ENCODE data around the gene PCCA.
"Not testable (repeated sequence)": the region's sequence is repeated elsewhere in the genome, so short reads cannot be mapped to it uniquely, and the experiment has no call there.

PCCA gene

GRCh38 chr13:100098445-100099116 lies 9.7 kb downstream of the PCCA start:
- DNase-seq (ENCODE audit: insufficient read length, low spot score), result no peak
- TF ChIP-seq CTCF (IDR thresholded peaks at IDR 0.05; ENCODE audit: insufficient read depth, missing control alignments), result no peak
- FAIRE-seq, result no peak

- DNase-seq (ENCODE audit: insufficient read length, low spot score); FAIRE-seq: not testable (repeated sequence)
Measured at GRCh38 chr13:100099117-100099445, 10.2 kb downstream of the PCCA start.

- no peak for FAIRE-seq
- DNase-seq (ENCODE audit: insufficient read length, low spot score), result no peak
Measured at GRCh38 chr13:100100115-100100879, 11.4 kb downstream of the PCCA start.

GRCh38 chr13:100102042-100102441 lies 13.1 kb downstream of the PCCA start:
- DNase-seq (ENCODE audit: insufficient read length, low spot score) (no peak), FAIRE-seq (no peak)

More at GRCh38 chr13:100100115-100100879, 11.4 kb downstream of the PCCA start:
- TF ChIP-seq CTCF (IDR thresholded peaks at IDR 0.05; ENCODE audit: insufficient read depth, missing control alignments), result no peak

GRCh38 chr13:100106005-100106404 lies 17.1 kb downstream of the PCCA start:
- DNase-seq (ENCODE audit: insufficient read length, low spot score), result no peak
- FAIRE-seq, result no peak
- no peak for TF ChIP-seq CTCF (IDR thresholded peaks at IDR 0.05; ENCODE audit: insufficient read depth, missing control alignments)

More at GRCh38 chr13:100102042-100102441, 13.1 kb downstream of the PCCA start:
- TF ChIP-seq CTCF (IDR thresholded peaks at IDR 0.05; ENCODE audit: insufficient read depth, missing control alignments), result no peak

- DNase-seq (ENCODE audit: insufficient read length, low spot score) (no peak), FAIRE-seq (no peak)
- TF ChIP-seq CTCF (IDR thresholded peaks at IDR 0.05; ENCODE audit: insufficient read depth, missing control alignments), result no peak
Measured at GRCh38 chr13:100106705-100107104, 17.8 kb downstream of the PCCA start.

GRCh38 chr13:100108913-100109507 lies 20.1 kb downstream of the PCCA start:
- TF ChIP-seq CTCF (IDR thresholded peaks at IDR 0.05; ENCODE audit: insufficient read depth, missing control alignments), result no peak
- FAIRE-seq (no peak), DNase-seq (ENCODE audit: insufficient read length, low spot score) (no peak)

All from D721Med (cell line).